Neuronal stem cell (in vitro differentiated cells): ENCODE results near the gene TMEM59.

ENCODE experiments used
- DNase-seq: peaks from one replicate; pipeline ENCODE4 v3.0.0-alpha.2; 2013; ENCODE audit warnings: low spot score
- H2AFZ ChIP-seq: one replicate; pipeline ENCODE4 v1.6.1; 2013; ENCODE audit warnings: mild to moderate bottlenecking, low read length, inconsistent platforms
- H2AK5ac ChIP-seq: 2 replicates; pipeline ENCODE4 v1.6.1; 2013; ENCODE audit warnings: low read depth, mild to moderate bottlenecking, inconsistent platforms, low read length, moderate library complexity, mixed read lengths
- H2BK120ac ChIP-seq: 2 replicates; pipeline ENCODE4 v1.6.1; 2013; ENCODE audit warnings: low read depth, mild to moderate bottlenecking, inconsistent platforms, low read length, moderate library complexity, mixed read lengths
- H2BK12ac ChIP-seq: one replicate; pipeline ENCODE4 v1.6.1; 2013; ENCODE audit warnings: low read length, inconsistent platforms
- H2BK15ac ChIP-seq: 2 replicates; pipeline ENCODE4 v1.6.1; 2013; ENCODE audit warnings: mild to moderate bottlenecking, low read length, inconsistent platforms, mixed read lengths
- H2BK5ac ChIP-seq: one replicate; pipeline ENCODE4 v1.6.1; 2013; ENCODE audit warnings: inconsistent platforms, mild to moderate bottlenecking, low read length, moderate library complexity
- H3K14ac ChIP-seq: one replicate; pipeline ENCODE4 v1.6.1; 2013; ENCODE audit warnings: low read length, inconsistent platforms
- H3K18ac ChIP-seq: 2 replicates; pipeline ENCODE4 v1.6.1; 2013; ENCODE audit warnings: low read length, inconsistent platforms
- H3K23ac ChIP-seq: 2 replicates; pipeline ENCODE4 v1.6.1; 2013; ENCODE audit warnings: low read depth, mild to moderate bottlenecking, mixed read lengths, low read length, inconsistent platforms; ENCODE audit not compliant: poor library complexity
- H3K27ac ChIP-seq: replicated peaks from 3 replicates; pipeline ENCODE4 v1.5.1; 2013; ENCODE audit warnings: low read length, inconsistent platforms
- H3K27me3 ChIP-seq, 3 experiments: 2 replicates each; pipeline ENCODE4 v1.6.1; 2013; ENCODE audit warnings: low read length in 3 of 3, mild to moderate bottlenecking in 2 of 3, inconsistent platforms in 1 of 3, low read depth in 1 of 3, mixed read lengths in 1 of 3, moderate library complexity in 1 of 3; ENCODE audit not compliant: control insufficient read depth in 3 of 3, insufficient read depth in 3 of 3
- H3K36me3 ChIP-seq, 2 donors: replicated peaks in 1 of 2; 2 replicates each; pipeline ENCODE4 v1.6.1; 2013; ENCODE audit warnings: low read length in 2 of 2; ENCODE audit not compliant: control insufficient read depth in 2 of 2, insufficient read depth in 2 of 2
- H3K4ac ChIP-seq: 2 replicates; pipeline ENCODE4 v1.6.1; 2013; ENCODE audit warnings: inconsistent platforms, mild to moderate bottlenecking, low read length, moderate library complexity
- H3K4me1 ChIP-seq, 2 donors: 1 replicate in 1 of 2; 2 replicates in 1 of 2; pipeline ENCODE4 v1.6.1; 2013; ENCODE audit warnings: low read length in 2 of 2, low read depth in 1 of 2; ENCODE audit not compliant: control insufficient read depth in 2 of 2, insufficient read depth in 1 of 2
- H3K4me2 ChIP-seq: one replicate; pipeline ENCODE4 v1.6.1; 2013; ENCODE audit warnings: mild to moderate bottlenecking, low read length, inconsistent platforms; ENCODE audit not compliant: insufficient read depth, poor library complexity, severe bottlenecking
- H3K4me3 ChIP-seq, 2 donors: 2 replicates each; pipeline ENCODE4 v1.5.1; 2013; ENCODE audit warnings: low read length in 2 of 2, mild to moderate bottlenecking in 2 of 2, inconsistent platforms in 1 of 2, moderate library complexity in 1 of 2
- H3K79me1 ChIP-seq: one replicate; pipeline ENCODE4 v1.6.1; 2013; ENCODE audit warnings: low read depth, mild to moderate bottlenecking, inconsistent platforms, low read length, moderate library complexity
- H3K9ac ChIP-seq: one replicate; pipeline ENCODE4 v1.6.1; 2013; ENCODE audit warnings: mild to moderate bottlenecking, low read depth, low read length, inconsistent platforms; ENCODE audit not compliant: poor library complexity
- H3K9me3 ChIP-seq, 2 donors: replicated peaks in 1 of 2; 2 replicates each; pipeline versions ENCODE3 to v1.6.1; 2013; ENCODE audit warnings: low read length in 2 of 2, mild to moderate bottlenecking in 2 of 2, inconsistent platforms in 1 of 2, low read depth in 1 of 2, mixed read lengths in 1 of 2, moderate library complexity in 1 of 2; ENCODE audit not compliant: control insufficient read depth in 2 of 2, insufficient read depth in 1 of 2
- H4K8ac ChIP-seq: one replicate; pipeline ENCODE4 v1.6.1; 2013; ENCODE audit warnings: low read depth, mild to moderate bottlenecking, inconsistent platforms, low read length, moderate library complexity
- H4K91ac ChIP-seq: one replicate; pipeline ENCODE4 v1.6.1; 2013; ENCODE audit warnings: low read length, low read depth, mild to moderate bottlenecking, inconsistent platforms; ENCODE audit not compliant: poor library complexity
- WGBS, 2 donors: extraction: QIAGEN DNeasy Blood & Tissue Kit; methylation state at CpG; one replicate each; pipeline ENCODE4 v1.1.7; 2013; ENCODE audit warnings: missing lambda C conversion rate in 2 of 2, mixed read lengths in 1 of 2; ENCODE audit not compliant: insufficient read length in 2 of 2, insufficient replicate concordance in 1 of 2; ENCODE audit errors: extremely low coverage in 2 of 2; 5-methylcytosine and 5-hydroxymethylcytosine counted together

The TMEM59 gene

DNA sequence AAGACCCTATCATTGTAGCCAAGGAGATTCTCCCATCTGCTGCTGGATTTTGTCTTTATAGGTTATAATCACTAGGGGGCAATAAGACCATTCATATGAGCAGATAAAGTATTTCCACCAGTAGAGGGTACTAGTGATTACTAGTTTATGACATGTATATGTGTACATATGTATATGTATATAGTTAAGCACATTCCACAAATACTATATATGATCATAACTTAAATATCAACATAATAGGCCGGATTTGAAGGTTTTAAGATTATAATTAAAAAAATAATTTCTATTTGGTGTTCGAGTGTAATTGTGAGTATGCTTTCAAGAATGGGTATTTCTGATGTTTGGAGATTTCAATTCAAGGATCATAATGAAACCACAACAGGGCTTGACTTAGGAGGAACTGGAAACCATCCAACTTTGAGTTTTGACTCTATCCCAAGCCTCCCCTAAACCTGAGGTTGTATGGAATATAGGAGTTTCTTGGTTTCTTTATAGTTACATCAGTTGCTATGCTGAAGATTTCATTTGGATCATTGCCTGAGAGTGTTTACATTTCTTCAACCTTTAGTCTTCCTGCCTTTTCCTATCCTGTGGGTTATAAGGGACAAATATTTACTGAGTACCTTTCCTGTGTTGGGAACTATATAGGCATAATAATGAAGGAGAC is 17.3 kb upstream of the TMEM59 start:
- H2BK120ac ChIP-seq: no peak overlapping the region
- H3K9ac ChIP-seq: no peak overlapping the region
- H3K23ac ChIP-seq: no peak overlapping the region
- no peak overlapping the region for H3K4ac ChIP-seq
- no peak overlapping the region for H3K4me2 ChIP-seq
- no peak overlapping the region for H3K4me3 ChIP-seq
- H4K8ac ChIP-seq: no peak overlapping the region
- no peak overlapping the region for H3K18ac ChIP-seq
- peak; percentile 14 for DNase-seq
- H2AFZ ChIP-seq: no peak overlapping the region
- H3K27me3 ChIP-seq: no peaks in the 10 kb centered on the region
- no peaks in the 10 kb centered on the region for H3K79me1 ChIP-seq
- peaks cover 0 to 19% of the 10 kb centered on the region in 2 donors for H3K36me3 ChIP-seq
- no peak overlapping the region for H2BK5ac ChIP-seq
- peaks cover 0 to 10% of the 10 kb centered on the region in 2 donors for H3K9me3 ChIP-seq
- H3K4me1 ChIP-seq: no peaks in the 10 kb centered on the region
- H3K14ac ChIP-seq: no peak overlapping the region
- WGBS, 2 donors: 100% methylated on average over 2 of the region's 2 CpGs; no CpG with 5 or more reads in 1 of the 2 donors
- H4K91ac ChIP-seq: no peak overlapping the region
- H2BK15ac ChIP-seq: no peak overlapping the region
- no peak overlapping the region for H3K27ac ChIP-seq
- no peak overlapping the region for H2AK5ac ChIP-seq
- no peak overlapping the region for H2BK12ac ChIP-seq

DNA sequence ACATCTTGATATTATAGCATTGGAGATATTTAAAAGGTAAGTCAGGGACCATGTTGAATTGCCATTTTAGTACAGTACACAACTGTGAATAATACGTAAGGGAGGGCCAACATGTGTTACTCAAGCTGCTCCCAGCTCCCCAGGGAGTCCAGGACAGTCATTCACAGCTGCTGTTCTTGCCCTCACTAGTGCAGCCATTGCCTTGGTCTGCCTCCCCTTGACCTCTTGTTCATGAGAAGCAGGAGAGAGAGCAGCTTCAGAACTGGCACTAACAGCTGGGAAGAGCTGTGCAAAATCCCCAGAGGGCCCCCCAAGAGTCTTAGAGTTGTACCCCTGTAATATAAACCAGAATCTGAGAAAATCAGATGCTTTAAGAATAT is 16.8 kb upstream of the TMEM59 start:
- H3K18ac ChIP-seq: no peak overlapping the region
- H3K4me3 ChIP-seq: no peak overlapping the region
- H2BK15ac ChIP-seq: no peak overlapping the region
- no peak overlapping the region for H4K8ac ChIP-seq
- peaks cover 0 to 19% of the 10 kb centered on the region in 2 donors for H3K36me3 ChIP-seq
- no peak for DNase-seq
- H2BK120ac ChIP-seq: no peak overlapping the region
- no peaks in the 10 kb centered on the region for H3K79me1 ChIP-seq
- no peak overlapping the region for H3K4ac ChIP-seq
- H3K4me1 ChIP-seq: no peaks in the 10 kb centered on the region
- H2AK5ac ChIP-seq: no peak overlapping the region
- H3K9me3 ChIP-seq: peaks cover 0 to 10% of the 10 kb centered on the region in 2 donors
- no peak overlapping the region for H3K4me2 ChIP-seq
- no peak overlapping the region for H2BK12ac ChIP-seq
- H4K91ac ChIP-seq: no peak overlapping the region
- no peak overlapping the region for H3K9ac ChIP-seq
- no peak overlapping the region for H3K27ac ChIP-seq
- no peak overlapping the region for H2AFZ ChIP-seq
- no peak overlapping the region for H2BK5ac ChIP-seq
- WGBS, 2 donors: no CpG with 5 or more reads among the region's 1 CpG
- H3K23ac ChIP-seq: no peak overlapping the region
- no peaks in the 10 kb centered on the region for H3K27me3 ChIP-seq
- H3K14ac ChIP-seq: no peak overlapping the region

- Histone ChIP-seq H3K23ac (no peak overlapping the region), H2AK5ac (no peak overlapping the region), H3K79me1 (no peaks in the 10 kb centered on the region), H3K4me1 (no peaks in the 10 kb centered on the region), H3K14ac (no peak overlapping the region), H2BK15ac (no peak overlapping the region), H3K9ac (no peak overlapping the region), H4K91ac (no peak overlapping the region), H3K4me2 (no peak overlapping the region), H3K9me3 (no peaks in the 10 kb centered on the region), H4K8ac (no peak overlapping the region), H3K4ac (no peak overlapping the region), H2BK12ac (no peak overlapping the region), H3K27me3 (no peaks in the 10 kb centered on the region), H3K36me3 (no peaks in the 10 kb centered on the region), H2BK5ac (no peak overlapping the region), H3K4me3 (no peak overlapping the region), H3K27ac (no peak overlapping the region), H3K18ac (no peak overlapping the region), H2BK120ac (no peak overlapping the region), H2AFZ (no peak overlapping the region)
- no CpG with 5 or more reads among the region's 5 CpGs for WGBS, 2 donors
- no peak for DNase-seq
Measured at GRCh38 chr1:54064299-54064698, 11.3 kb upstream of the TMEM59 start.

DNA sequence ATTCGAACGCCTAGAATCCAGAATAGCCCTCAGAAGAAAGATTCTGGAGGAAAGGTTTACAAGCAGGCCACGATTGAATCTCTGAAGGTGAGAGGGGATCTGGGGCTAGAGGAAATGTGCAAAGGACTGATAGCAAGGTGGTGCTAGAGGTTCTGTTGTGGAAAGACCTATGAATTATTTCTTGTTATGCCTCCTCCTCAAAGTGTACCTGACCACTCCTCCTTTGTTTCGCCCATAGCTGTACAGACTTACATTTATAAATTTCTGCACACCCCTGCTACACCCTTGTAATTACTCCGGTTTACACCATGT is 1.4 kb upstream of the TMEM59 start:
- H3K9me3 ChIP-seq: no peaks in the 10 kb centered on the region
- no peak overlapping the region for H3K9ac ChIP-seq
- H2AFZ ChIP-seq: peak overlapping the region; percentile 94
- H3K27ac ChIP-seq: no peak overlapping the region
- peaks cover 2 to 4% of the 10 kb centered on the region in 2 donors for H3K4me1 ChIP-seq
- no peaks in the 10 kb centered on the region for H3K79me1 ChIP-seq
- H2BK15ac ChIP-seq: no peak overlapping the region
- H4K91ac ChIP-seq: no peak overlapping the region
- no peaks in the 10 kb centered on the region for H3K36me3 ChIP-seq
- H2AK5ac ChIP-seq: no peak overlapping the region
- H2BK120ac ChIP-seq: no peak overlapping the region
- no peak overlapping the region for H2BK12ac ChIP-seq
- H3K23ac ChIP-seq: no peak overlapping the region
- H3K14ac ChIP-seq: no peak overlapping the region
- H3K4me3 ChIP-seq: peak overlapping the region in 1 of 2 donors; percentile 67
- WGBS, 2 donors: no CpG with 5 or more reads among the region's 5 CpGs
- H3K27me3 ChIP-seq: no peaks in the 10 kb centered on the region
- H3K4ac ChIP-seq: no peak overlapping the region
- H4K8ac ChIP-seq: no peak overlapping the region
- H2BK5ac ChIP-seq: no peak overlapping the region
- no peak for DNase-seq
- H3K4me2 ChIP-seq: peak overlapping the region; percentile 26
- no peak overlapping the region for H3K18ac ChIP-seq
